Smooth muscle cell of the coronary artery (primary cell): ENCODE measurements around the gene ST6GALNAC5. TPM values are rescaled to one million over a fixed set of nuclear protein-coding genes. Genes with fewer than 3 reads are reported as not detected.

ENCODE experiments used
- total RNA-seq: library from RNA; depleted of rRNA; stranded (reverse); fragments of >200 nt; gene quantifications from 2 replicates; pipeline ENCODE4 v1.2.3, GENCODE V29; 2014; ENCODE audit warnings: low replicate concordance

Gene ST6GALNAC5
- total RNA-seq = 0.90 and 4.8 TPM in 2 replicates

DNA sequence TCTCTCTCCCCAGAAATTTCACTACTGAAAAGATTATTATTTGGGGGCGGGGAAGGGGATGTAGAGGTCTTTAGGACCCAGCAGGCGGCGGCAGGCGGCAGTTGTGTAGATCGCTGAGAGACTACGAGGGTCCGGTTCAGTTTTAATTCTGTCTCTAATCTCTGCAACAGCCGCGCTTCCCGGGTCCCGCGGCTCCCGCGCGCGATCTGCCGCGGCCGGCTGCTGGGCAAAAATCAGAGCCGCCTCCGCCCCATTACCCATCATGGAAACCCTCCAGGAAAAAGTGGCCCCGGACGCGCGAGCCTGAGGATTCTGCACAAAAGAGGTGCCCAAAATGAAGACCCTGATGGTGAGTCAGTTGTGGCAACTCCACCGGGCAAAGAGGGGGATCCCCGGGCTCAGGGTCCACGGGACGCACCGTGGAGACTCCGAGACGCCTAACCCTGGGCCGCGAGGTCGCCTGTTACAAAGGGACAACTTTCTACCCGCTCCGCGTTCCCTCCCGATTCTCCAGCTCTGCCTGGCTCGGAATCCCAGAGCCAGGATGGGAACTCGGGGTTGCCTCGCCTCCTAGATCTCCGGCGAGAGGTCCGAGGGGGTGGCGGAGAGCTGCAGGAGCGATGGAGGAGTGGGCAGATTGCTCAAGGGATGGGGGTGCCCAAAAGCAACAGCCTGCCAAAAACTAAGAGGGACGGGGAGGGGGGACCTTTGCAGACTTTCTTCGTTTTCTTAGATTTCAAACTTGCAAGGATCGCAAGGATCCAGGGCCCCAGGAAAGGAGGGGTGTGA lies at the start of gene ST6GALNAC5:
ST6GALNAC5 (plus strand) TSS at position 139 of the 789 bp plus-strand sequence.

